GM19239 (cell line): ENCODE results near the gene NPC2.
A peak's percentile ranks its signal among the peaks of the same experiment; 100 is the strongest.

ENCODE experiments used
- DNase-seq: peaks from one replicate; pipeline ENCODE4 v3.0.0; 2011; ENCODE audit warnings: low spot score; ENCODE audit not compliant: insufficient read length
- FAIRE-seq: peaks from 2 replicates; lab custom pipeline; 2011; peaks lifted over from hg19 to GRCh38; lab: Jason Lieb, UNC

The NPC2 gene

DNA sequence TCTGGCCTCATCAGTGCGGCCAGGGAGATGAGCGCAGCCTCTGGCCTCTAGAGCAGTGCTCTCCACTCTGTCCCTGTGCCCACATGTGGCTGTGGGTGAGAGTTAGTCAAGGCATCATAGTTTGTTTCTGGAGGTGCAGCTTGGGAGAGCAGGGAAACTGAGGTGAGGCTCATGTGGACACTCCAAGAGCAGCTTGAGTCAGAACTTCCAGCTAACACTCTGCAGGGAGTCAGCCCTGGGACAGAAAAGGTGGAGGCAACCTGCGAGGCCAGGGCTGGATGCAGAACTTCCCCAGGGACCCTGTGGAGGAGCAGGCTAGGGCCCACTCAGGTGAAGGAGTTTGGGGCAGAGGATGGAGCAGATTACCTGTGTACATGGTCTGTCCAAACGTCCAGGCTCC, 11.3 kb upstream of the NPC2 start:
- FAIRE-seq (no peak), DNase-seq (no peak)

DNA sequence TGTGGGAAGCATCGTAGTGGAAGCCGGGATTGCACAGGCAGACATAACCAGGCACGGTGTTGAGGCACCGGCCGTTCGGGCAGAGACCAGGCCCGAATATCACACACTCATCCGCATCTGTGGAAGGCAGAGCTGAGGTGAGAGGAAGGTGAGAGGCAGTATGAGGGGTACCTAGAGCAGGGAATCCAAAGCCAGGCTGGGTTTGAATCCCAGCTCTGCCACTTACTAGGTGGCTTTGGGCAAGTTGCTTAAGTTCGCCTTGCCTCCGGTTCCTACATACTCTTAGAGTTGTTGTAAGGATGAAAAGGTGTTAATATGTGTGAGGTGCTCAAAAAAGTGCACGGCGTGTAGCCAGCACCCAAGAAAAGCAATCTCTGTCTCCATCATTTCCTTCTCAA, 10.8 kb upstream of the NPC2 start:
- no peak for FAIRE-seq

DNA sequence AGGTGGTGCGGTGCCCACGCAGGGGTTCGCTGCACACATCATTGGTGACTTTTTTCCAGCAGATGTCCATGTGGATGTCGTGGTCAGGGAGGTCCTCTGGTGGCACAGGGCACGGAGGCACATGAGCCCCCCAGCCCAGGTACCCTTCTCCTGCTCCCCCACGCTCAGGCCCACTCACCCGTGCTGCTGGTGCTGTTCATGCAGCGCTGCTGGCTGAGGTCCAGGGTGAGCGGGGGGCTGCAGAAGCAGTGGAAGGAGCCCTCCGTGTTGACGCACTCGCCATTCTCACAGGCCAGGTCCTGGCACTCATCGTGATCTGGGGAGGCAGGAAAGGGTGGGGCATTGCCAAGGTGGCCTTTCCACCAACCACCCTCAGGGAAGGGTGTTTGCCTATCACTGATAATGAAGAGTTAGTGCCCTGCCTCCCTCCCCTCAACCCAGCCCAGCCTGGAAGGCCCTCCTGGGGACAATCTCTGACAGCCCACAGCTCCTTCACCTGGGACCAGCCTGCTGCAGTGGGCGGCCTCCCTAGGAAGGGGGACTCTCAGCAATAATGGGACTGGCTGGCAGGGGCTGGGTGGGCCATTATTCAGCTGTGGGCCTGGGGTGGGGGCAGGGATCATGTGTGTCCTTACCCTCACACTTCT, 10.3 kb upstream of the NPC2 start:
- DNase-seq (no peak), FAIRE-seq (no peak)

More for the DNA sequence above, 10.8 kb upstream of the NPC2 start:
- no peak for DNase-seq

GRCh38 chr14:74502236-74503019, 9.3 kb upstream of the NPC2 start:
- DNase-seq (peak; percentile 39), FAIRE-seq (no peak)

DNA sequence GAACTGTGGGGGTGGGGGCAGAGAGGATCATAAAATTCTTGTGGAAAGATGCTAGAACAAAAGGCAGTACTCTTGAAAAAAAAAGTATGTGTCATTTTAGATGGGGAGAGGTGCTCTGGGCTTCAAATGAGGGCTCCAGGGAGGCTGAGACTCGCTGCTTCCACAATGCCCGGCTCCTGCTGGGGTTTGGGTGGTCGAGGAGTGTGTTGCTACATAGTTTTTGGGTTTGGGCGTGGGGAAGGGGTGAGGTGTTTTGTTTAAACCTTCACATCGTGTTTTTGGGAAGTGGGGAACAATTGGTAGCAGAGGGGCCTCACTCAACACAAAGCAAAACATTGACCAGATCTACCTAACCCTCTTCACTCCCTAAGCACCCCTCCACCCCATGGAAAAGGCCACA, 8.6 kb upstream of the NPC2 start:
- DNase-seq (no peak), FAIRE-seq (no peak)

- no peak for DNase-seq
- no peak for FAIRE-seq
Measured at GRCh38 chr14:74501135-74501614, 8.1 kb upstream of the NPC2 start.

- no peak for DNase-seq
- FAIRE-seq, result no peak
Measured at GRCh38 chr14:74500417-74501134, 7.5 kb upstream of the NPC2 start.

GRCh38 chr14:74495356-74495755, 2.3 kb upstream of the NPC2 start:
- FAIRE-seq (no peak), DNase-seq (no peak)

GRCh38 chr14:74493343-74494261, 497 bp upstream of the NPC2 start, which contains the start of gene ISCA2:
Gene ISCA2 (plus strand): TSS chr14:74493765. CDS start chr14:74493775, 10 bp downstream.
- FAIRE-seq, result peak; percentile 92
- DNase-seq, result peak; percentile 95

DNA sequence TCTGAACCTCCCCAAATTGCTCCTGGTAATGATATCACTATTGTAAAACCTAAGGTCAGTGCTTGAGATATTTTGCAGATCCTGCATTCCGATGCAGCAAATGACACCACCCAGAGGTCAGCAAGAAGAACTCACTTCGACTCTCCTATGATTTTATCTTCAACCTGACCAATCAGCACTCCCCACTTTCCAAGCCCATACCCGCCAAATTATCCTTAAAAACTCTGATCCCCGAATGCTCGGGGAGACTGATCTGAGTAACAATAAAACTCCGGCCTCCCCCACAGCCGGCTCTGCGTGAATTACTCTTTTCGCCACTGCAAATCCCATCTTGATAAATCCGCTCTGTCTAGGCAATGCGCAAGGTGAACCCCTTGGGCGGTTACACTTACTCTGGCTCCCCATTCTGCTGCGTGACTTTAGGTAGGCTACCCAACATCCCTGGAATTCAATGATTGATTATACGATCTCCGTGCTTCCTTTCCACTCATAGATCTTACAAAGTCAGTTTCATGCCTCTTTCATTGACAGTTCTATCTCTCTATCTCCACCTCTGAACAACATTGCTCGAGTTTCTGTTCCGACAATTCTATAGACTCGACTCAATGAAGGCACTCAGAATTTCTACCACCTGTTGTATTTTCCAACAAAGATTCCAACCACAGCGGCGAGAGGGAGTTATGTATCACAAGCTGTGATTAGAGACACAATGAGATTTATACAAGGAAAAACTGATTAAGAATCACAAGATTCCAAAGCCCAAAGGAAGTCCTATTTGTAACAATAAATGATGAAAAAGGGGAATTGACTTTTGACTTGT, 939 bp downstream of the NPC2 start:
- FAIRE-seq (peak; percentile 75), DNase-seq (no peak)

GRCh38 chr14:74490486-74490885, 2.6 kb downstream of the NPC2 start:
- DNase-seq, result no peak
- FAIRE-seq, result no peak

GRCh38 chr14:74488786-74489397, 4.2 kb downstream of the NPC2 start:
- no peak for DNase-seq
- FAIRE-seq, result no peak

GRCh38 chr14:74486164-74486563, 6.9 kb downstream of the NPC2 start:
- no peak for FAIRE-seq

DNA sequence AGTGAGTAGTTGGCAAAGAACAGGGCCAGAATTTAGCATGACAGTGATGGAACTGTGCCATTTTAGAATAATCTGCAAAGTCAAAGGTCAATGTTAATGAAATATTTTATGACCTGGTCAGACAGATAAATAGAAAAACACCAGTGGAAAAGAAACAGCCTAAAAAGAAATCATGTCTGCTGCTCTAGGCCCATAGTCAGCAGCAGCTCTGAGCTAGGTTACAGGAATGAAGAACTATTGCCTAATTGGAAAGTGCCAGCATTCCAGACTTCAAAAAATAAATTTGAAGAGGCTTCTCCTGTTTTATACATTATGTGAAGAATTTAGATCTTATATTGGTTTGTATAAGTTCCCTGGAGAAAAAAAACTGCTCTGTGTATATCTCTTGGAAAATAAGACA, 9.8 kb downstream of the NPC2 start:
- DNase-seq, result no peak
- FAIRE-seq, result no peak

More at GRCh38 chr14:74486164-74486563, 6.9 kb downstream of the NPC2 start:
- DNase-seq, result no peak

DNA sequence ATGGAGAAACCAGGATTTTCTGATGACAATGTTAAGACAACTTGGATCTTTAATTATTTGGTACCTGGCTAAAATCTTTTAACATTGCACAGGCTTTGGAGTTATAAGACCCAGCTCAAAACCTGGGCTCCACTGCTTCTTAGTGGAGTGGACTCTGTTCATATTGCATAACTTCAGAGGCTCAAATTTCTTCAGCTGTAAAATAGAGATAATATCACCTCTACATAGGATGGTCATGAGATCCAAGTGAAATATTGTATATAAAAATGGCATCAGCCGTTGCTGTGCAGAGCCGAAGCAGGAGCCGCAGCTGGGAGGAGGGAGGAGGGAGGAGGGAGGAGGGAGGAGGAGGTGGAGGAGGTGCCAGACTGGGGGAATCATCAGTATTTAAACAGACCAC, 10.5 kb downstream of the NPC2 start:
- DNase-seq (no peak), FAIRE-seq (no peak)

DNA sequence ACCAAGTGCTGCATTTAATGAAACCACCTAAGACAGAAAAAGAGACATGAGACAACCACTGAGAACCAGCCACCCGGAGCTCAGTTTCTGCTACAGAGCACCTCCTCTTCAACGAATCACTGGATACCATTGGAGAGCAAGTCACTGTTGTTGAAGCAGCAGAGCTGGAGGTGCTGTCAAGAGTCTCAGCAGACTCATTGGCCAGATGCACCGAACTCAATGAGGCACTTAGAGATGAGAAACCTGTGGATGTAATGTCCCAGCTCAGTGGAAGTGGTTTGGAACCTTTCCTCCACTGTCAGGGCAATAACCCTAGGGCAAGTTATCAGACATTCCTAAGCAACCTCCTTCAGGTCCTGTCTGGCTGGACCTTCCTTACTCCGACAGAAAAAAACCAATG, 13.1 kb downstream of the NPC2 start:
- DNase-seq, result no peak
- no peak for FAIRE-seq

DNA sequence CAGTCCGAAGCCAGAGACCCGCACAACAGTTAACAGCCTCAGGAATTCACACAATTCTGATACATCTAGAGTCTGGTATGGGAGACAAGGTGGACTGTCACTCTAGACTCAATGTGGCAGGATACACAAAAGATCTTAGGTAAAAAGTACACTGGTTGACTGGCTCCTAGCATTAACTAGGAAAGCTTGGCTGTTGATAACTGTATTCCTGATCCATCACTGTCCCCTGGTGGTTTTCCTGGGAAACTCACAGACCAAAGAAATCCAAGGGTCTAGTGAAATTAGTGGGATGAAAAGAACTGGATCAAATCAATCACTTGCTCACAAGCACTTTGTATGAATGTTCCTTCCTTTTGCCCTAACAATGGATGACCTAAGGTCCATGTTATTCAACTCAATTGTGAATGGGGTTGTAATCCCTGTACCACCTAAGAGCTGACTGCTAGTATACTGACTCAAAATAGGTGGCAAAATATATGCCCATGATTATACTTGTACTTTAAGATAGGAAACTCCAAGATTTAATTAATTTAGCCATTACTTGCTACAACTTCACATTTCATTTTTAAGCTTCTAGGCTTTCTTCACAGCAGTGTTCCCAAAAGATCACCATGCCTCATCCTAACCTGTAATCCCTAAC, 14.0 kb downstream of the NPC2 start:
- FAIRE-seq (no peak), DNase-seq (no peak)

- no peak for DNase-seq
- FAIRE-seq, result no peak
Measured at GRCh38 chr14:74476607-74477006, 16.5 kb downstream of the NPC2 start.
